NCI-H446 treated with DMSO at 0.1 percent for 48 hours (cell line): ENCODE results near the gene POTEM.
"Not testable (repeated sequence)": the region's sequence is repeated elsewhere in the genome, so short reads cannot be mapped to it uniquely, and the experiment has no call there.

Source experiments
- DNase-seq: peaks from one replicate; lab custom pipeline; 2025; lab: John Stamatoyannopoulos, UW

Gene POTEM

GRCh38 chr14:19038060-19038664 is 70.9 kb downstream of the POTEM start:
- not testable (repeated sequence) for DNase-seq

GRCh38 chr14:19038785-19039184 is 71.6 kb downstream of the POTEM start:
- not testable (repeated sequence) for DNase-seq

GRCh38 chr14:19043384-19043783 is 76.2 kb downstream of the POTEM start:
- DNase-seq = not testable (repeated sequence)
